Urinary bladder (tissue), 4 donors: ENCODE results near the gene ABCE1. TPM values are rescaled to one million over a fixed set of nuclear protein-coding genes. Genes with fewer than 3 reads are reported as not detected.
"Not testable (repeated sequence)": the region's sequence is repeated elsewhere in the genome, so short reads cannot be mapped to it uniquely, and the experiment has no call there.

Source experiments
- DNase-seq: peaks from one replicate; pipeline ENCODE4 v3.0.0-alpha.2; 2015; ENCODE audit errors: extremely low spot score
- H3K27ac ChIP-seq: one replicate; pipeline ENCODE4 v1.5.1; 2013; ENCODE audit warnings: low read depth, mild to moderate bottlenecking, moderate library complexity
- H3K36me3 ChIP-seq: one replicate; pipeline ENCODE4 v1.6.1; 2013; ENCODE audit warnings: mild to moderate bottlenecking, moderate library complexity; ENCODE audit not compliant: insufficient read depth
- H3K4me1 ChIP-seq: one replicate; pipeline ENCODE4 v1.6.1; 2013; ENCODE audit warnings: mild to moderate bottlenecking, moderate library complexity; ENCODE audit not compliant: insufficient read depth
- H3K4me3 ChIP-seq: one replicate; pipeline ENCODE4 v1.5.1; 2013; ENCODE audit warnings: low read depth, low read length
- WGBS: extraction: QIAGEN DNeasy Blood & Tissue Kit; methylation state at CpG from one replicate; pipeline ENCODE4 v1.1.7; 2013; 5-methylcytosine and 5-hydroxymethylcytosine counted together
- polyA plus RNA-seq: library from polyadenylated mRNA; stranded (reverse); fragments of 200-250 nt; gene quantifications from one replicate; pipeline ENCODE4 v1.2.3, GENCODE V29; 2013
- total RNA-seq: library from RNA; depleted of rRNA; stranded (reverse); fragments of >200 nt; gene quantifications from one replicate; pipeline ENCODE4 v1.2.3, GENCODE V29; 2014
- donor health status: healthy with polysubstance abuse.
- donor health status: healthy.

The ABCE1 gene
- total and polyA plus RNA-seq, 2 donors: 25.1 to 130 TPM

GRCh38 chr4:145130788-145131399 lies 32.8 kb downstream of the ABCE1 start:
- Histone ChIP-seq H3K27ac (no peak overlapping the region), H3K4me1 (no peaks in the 10 kb centered on the region), H3K36me3 (peaks cover 3% of the 10 kb centered on the region), H3K4me3 (no peak overlapping the region)
- 50% methylated on average over 2 of the region's 2 CpGs for WGBS
- no peak for DNase-seq

- Histone ChIP-seq H3K4me1 (no peaks in the 10 kb centered on the region), H3K4me3 (no peak overlapping the region), H3K27ac (no peak overlapping the region), H3K36me3 (peaks cover 3% of the 10 kb centered on the region)
- 93% methylated on average over 12 of the region's 12 CpGs for WGBS
- no peak for DNase-seq
These were observed 33.7 kb downstream of the ABCE1 start for GRCh38 chr4:145131848-145132247.

GRCh38 chr4:145132511-145133098 lies 34.5 kb downstream of the ABCE1 start:
- no peaks in the 10 kb centered on the region for H3K4me1 ChIP-seq
- no peak overlapping the region for H3K4me3 ChIP-seq
- DNase-seq: no peak
- no peak overlapping the region for H3K27ac ChIP-seq
- no peaks in the 10 kb centered on the region for H3K36me3 ChIP-seq
- 69% methylated on average over 5 of the region's 5 CpGs for WGBS

- not testable (repeated sequence) for DNase-seq, H3K27ac ChIP-seq, H3K36me3 ChIP-seq, H3K4me1 ChIP-seq, H3K4me3 ChIP-seq
- 60% methylated on average over 1 of the region's 1 CpG for WGBS
These were observed 38.1 kb downstream of the ABCE1 start for GRCh38 chr4:145136219-145136618.

GRCh38 chr4:145148980-145149379 lies 50.9 kb downstream of the ABCE1 start:
- DNase-seq: no peak
- WGBS: 97% methylated on average over 3 of the region's 3 CpGs
- peaks cover 2% of the 10 kb centered on the region for H3K36me3 ChIP-seq
- no peaks in the 10 kb centered on the region for H3K4me1 ChIP-seq
- no peak overlapping the region for H3K4me3 ChIP-seq
- H3K27ac ChIP-seq: no peak overlapping the region

GRCh38 chr4:145153181-145153903 lies 55.2 kb downstream of the ABCE1 start:
- no peak overlapping the region for H3K4me3 ChIP-seq
- H3K36me3 ChIP-seq: no peaks in the 10 kb centered on the region
- DNase-seq: no peak
- WGBS: 86% methylated on average over 2 of the region's 2 CpGs
- no peaks in the 10 kb centered on the region for H3K4me1 ChIP-seq
- no peak overlapping the region for H3K27ac ChIP-seq

- H3K27ac ChIP-seq: no peak overlapping the region
- H3K4me3 ChIP-seq: no peak overlapping the region
- WGBS: 71% methylated on average over 1 of the region's 1 CpG
- DNase-seq: no peak
- H3K36me3 ChIP-seq: no peaks in the 10 kb centered on the region
- no peaks in the 10 kb centered on the region for H3K4me1 ChIP-seq
These were observed 55.8 kb downstream of the ABCE1 start for GRCh38 chr4:145153904-145154298.

GRCh38 chr4:145154573-145154972 lies 56.5 kb downstream of the ABCE1 start:
- DNase-seq: no peak
- H3K27ac ChIP-seq: no peak overlapping the region
- WGBS: 88% methylated on average over 1 of the region's 1 CpG
- H3K36me3 ChIP-seq: no peaks in the 10 kb centered on the region
- no peaks in the 10 kb centered on the region for H3K4me1 ChIP-seq
- H3K4me3 ChIP-seq: no peak overlapping the region

GRCh38 chr4:145155268-145155870 lies 57.3 kb downstream of the ABCE1 start:
- 80% methylated on average over 2 of the region's 2 CpGs for WGBS
- Histone ChIP-seq H3K36me3 (no peaks in the 10 kb centered on the region), H3K4me3 (no peak overlapping the region), H3K4me1 (no peaks in the 10 kb centered on the region), H3K27ac (no peak overlapping the region)
- DNase-seq: no peak

- Histone ChIP-seq H3K4me3 (no peak overlapping the region), H3K4me1 (no peaks in the 10 kb centered on the region), H3K27ac (no peak overlapping the region), H3K36me3 (no peaks in the 10 kb centered on the region)
- WGBS: 88% methylated on average over 2 of the region's 2 CpGs
- no peak for DNase-seq
These were observed 58.9 kb downstream of the ABCE1 start for GRCh38 chr4:145156986-145157385.

GRCh38 chr4:145161549-145161948 lies 63.4 kb downstream of the ABCE1 start:
- Histone ChIP-seq H3K36me3 (no peaks in the 10 kb centered on the region), H3K4me3 (no peak overlapping the region), H3K27ac (no peak overlapping the region), H3K4me1 (no peaks in the 10 kb centered on the region)
- no peak for DNase-seq
- 48% methylated on average over 2 of the region's 2 CpGs for WGBS

- H3K36me3 ChIP-seq: no peaks in the 10 kb centered on the region
These were observed 69.8 kb downstream of the ABCE1 start for GRCh38 chr4:145167887-145168286.

GRCh38 chr4:145168581-145169187 lies 70.6 kb downstream of the ABCE1 start:
- DNase-seq: no peak
- 91% methylated on average over 2 of the region's 2 CpGs for WGBS
- no peaks in the 10 kb centered on the region for H3K36me3 ChIP-seq

More at GRCh38 chr4:145167887-145168286, 69.8 kb downstream of the ABCE1 start:
- H3K4me3 ChIP-seq: no peak overlapping the region
- H3K27ac ChIP-seq: no peak overlapping the region
- DNase-seq: no peak
- no peaks in the 10 kb centered on the region for H3K4me1 ChIP-seq
- 98% methylated on average over 2 of the region's 2 CpGs for WGBS

More at GRCh38 chr4:145168581-145169187, 70.6 kb downstream of the ABCE1 start:
- Histone ChIP-seq H3K4me1 (no peaks in the 10 kb centered on the region), H3K27ac (no peak overlapping the region), H3K4me3 (no peak overlapping the region)
